ENCODE measurements around the gene CUL2.
A peak's percentile ranks its signal among the peaks of the same experiment; 100 is the strongest.

CUL2 gene

DNA sequence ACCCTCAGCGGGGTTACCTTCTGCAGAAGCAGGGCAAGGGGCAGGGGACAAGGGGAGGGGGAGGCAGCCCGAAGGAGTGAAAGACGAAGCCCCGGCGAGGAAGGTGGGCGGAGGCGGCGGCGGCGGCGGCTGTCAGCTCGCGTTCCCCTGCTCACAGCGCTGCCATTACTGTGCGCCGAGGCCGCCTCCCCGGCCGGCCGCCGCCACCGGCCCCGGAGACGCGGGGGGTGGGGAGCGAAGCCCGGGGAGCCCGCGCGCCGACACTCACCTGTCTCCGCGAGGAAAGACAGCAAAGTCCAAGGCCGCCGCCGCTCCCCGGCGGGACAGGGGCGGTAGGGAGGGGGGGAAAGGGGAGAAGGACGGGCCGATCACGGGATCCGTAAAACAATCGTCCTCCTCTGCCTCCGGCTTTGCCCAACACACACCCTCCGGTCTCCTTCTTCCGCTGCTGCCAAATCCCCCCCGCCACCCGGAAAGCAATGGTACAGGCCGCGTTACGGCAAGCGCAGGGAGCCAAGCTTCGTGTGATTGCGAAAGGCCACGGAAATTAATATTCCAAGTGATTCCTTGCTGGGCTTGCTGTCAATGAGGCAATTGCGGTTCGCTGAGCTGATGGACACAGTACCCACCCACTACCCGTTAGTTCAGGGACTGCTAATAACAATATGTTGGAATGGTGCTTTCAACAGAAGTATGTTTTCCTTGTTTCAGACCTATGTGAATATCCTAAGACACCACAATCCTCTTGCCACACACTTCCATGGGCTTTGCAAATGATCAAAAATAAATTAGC lies at the start of gene CUL2:
Gene CUL2, minus strand, starts transcription at position 180 of the 793 bp plus-strand sequence. CDS start 19,024 bp downstream, outside the sequence.
- no peak for FAIRE-seq
- peak; percentile 93 for DNase-seq (ENCODE audit: low spot score)

DNA sequence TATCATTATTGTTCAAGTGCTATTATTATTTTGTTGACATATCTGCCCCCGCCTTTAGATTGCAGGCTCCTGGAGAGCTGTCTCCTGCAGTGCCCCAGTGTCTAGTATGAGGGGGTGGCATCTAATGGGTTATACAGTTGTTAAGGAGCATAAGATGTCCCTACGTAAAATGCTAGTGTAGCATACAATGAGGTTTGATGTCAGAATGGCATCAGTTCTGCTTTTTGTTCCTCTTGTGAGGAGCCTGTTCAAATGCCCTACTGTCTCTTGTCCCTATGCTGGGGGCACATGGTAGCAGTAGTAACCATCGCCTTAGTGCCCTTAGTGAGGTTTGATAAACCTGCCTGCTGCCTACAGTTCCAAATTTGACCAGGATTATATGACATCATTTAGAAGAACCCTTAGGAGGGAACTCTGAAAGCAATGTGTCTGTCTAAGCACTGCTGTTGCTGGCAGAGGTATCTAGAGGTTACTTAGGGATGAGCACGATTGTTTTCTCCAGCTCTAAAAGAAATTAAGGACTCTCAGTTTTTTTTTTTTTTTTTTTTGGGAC lies 46.2 kb upstream of the CUL2 start:
- FAIRE-seq (no peak), DNase-seq (ENCODE audit: low spot score) (no peak)

DNA sequence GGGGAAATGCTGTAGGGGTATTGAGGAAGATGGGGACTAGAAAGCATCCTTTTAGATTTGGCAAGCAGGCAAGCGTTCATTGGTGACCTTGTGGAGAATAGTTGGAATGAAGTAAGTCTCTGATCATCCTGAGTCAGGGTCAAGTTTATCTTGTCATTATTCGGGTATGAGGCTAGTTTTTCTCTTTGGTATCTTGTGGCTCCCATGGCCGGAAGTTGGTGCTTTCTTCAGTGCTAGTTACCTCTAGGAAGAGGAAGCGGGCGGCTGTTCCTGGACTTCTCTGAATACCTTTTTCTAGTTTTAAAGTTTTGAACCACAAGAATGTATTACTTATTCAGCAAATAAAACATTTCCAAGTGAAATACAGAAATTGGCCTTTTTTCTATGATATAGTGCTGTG lies 45.7 kb upstream of the CUL2 start:
- DNase-seq (ENCODE audit: low spot score) (no peak), FAIRE-seq (no peak)

DNA sequence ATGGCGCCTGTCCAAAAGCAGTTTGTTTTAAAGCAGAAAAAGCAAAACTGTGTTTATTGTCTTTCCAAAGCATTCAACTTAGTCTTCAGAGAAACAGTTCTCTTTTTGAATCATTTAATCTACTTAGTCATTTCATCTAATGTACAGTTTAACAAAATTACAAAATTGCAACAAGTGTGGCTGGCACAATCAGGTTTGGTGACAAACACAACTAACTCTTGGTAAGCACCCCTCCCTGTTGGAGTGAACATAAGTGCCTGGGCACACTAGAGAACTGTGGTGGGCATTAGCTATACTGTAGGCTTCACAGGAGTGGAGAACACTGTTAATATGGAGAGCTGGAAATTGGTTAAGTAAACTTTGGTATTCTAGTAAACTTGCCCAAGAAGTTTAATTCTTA lies 43.4 kb upstream of the CUL2 start:
- FAIRE-seq (no peak), DNase-seq (ENCODE audit: low spot score) (no peak)

DNA sequence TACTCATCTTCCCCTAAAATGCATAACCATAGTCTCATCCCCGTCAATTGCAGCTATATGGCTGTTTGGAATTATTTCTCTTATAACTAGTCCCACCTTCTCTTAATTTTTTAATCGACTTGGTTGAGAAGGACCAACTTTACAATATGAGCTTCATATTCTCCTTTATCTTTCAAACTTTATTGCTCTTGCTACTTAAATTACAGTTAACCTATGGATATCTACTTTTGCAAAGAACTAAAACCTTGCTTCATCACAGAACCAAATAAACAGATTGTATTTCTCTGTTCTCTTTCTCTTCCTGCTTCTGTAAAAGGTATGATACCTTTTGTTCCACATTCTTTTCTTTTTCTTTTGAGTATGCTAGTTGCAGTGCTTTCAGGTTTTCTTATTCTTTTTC lies 42.6 kb upstream of the CUL2 start:
- no peak for FAIRE-seq

DNA sequence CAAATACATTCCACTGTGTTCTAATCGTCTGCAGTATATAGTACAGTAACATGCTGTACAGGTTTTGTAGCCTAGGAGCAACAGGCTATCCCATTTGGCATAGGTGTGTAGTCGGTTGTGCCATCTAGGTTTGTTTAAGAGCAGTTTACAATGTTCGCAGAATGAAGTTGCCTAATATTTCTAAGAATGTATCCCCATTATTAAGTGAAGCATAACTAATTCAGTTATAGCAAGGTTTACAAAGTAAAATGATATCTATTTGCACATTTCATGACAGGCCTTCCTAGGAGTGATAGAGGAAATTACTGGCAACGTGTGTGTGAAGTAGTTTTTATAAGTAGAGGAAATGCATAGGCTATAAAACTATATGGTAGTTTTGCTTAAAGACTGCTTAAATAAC lies 40.5 kb upstream of the CUL2 start:
- DNase-seq (ENCODE audit: low spot score) = no peak
- FAIRE-seq = no peak

More for the DNA sequence above, 42.6 kb upstream of the CUL2 start:
- DNase-seq (ENCODE audit: low spot score) = no peak

DNA sequence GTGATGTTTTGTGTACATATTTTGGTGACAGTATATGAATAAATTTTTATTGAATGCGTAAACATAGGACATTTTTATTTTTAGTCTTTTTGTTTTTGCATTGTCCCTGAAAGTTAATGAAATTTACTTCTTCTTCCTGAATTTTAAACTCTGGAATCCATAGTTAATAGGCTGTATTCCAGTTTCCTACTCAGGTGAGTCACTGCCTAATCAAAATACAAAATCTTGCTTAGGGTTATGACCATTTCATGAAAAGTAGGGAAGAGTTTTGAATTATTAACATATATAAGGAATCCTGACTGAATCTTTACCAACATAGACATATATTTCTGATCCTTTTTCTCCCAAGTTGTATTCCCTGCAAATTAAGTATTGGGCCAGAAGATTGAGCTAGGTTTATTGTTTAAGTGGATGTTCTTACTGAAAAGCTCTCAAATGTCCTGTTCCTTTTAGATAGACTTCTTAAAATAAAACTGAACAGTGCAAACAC lies 39.1 kb upstream of the CUL2 start:
- DNase-seq (ENCODE audit: low spot score) (no peak), FAIRE-seq (no peak)

DNA sequence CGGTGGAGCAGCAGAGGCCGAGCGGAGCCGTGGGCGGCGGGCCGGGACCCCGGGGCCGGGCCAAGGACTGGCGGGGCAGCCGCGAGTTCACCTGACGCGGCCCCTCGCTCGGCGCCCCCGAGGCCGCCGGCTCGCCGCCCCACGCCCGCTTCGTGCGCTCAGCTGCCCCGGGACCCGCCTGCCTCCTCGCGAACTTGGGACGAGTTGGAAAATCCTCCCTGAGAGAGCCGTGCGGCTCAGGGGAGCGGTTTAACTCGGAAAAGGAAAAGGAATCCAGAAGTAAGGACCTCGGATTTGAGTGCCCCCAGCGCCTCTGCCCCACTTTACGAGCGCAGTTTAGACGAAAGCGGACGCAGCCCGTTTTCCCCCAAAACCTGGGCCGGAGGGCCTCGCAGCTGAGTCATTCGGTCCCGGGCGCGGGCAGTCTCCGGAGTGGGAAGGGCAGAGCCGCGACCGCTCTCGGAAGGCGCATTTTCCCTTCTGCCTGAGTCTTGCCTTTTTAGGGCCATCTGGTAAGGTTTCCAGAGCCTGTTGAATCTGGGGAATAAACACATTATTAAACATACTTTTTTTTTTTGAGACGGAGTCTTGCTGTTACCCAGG lies 37.2 kb upstream of the CUL2 start:
- peak; percentile 52 for DNase-seq (ENCODE audit: low spot score)
- FAIRE-seq = no peak

DNA sequence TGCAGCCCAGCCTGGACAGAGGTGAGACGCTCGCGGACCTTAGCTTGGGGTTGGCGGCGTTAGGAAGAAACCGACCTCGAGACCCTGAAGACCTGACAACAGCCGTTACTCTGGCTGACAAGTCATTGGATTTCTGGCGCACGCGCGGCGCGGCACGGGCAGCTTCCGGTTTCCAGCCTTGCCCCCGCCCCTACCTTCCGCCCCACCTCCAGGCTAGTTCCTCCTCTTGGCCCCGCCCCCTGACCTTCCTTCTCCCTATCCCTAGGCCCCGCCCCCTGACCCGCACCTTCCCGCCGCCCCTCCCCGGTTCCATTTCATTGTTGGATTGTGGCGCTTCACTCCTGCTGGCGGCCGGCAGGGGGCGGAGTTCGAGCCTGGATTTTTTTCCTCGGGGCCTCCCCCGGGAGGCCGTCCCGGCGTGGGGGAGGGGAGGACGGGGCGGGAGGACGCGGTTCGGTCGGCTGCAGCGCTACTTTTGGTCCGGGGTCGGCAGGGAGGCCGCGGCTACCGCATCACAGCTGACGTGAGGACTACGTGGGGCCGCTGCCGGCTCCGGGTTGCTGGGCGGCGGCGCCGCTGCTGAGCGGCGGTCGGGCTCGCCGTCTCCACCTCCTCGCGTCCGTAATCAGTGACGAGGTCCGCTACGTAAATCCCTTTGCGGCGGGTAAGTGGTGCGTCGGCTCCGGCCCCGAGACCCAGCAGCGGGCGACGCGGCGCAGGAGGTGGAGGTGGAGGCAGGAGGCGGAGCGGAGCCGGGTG lies 36.6 kb upstream of the CUL2 start, which contains the start of gene CREM:
Gene CREM, plus strand, starts transcription at position 317 of the 759 bp plus-strand sequence. CDS start 10,990 bp downstream, outside the sequence.
- FAIRE-seq (peak; percentile 92), DNase-seq (ENCODE audit: low spot score) (peak; percentile 97)

DNA sequence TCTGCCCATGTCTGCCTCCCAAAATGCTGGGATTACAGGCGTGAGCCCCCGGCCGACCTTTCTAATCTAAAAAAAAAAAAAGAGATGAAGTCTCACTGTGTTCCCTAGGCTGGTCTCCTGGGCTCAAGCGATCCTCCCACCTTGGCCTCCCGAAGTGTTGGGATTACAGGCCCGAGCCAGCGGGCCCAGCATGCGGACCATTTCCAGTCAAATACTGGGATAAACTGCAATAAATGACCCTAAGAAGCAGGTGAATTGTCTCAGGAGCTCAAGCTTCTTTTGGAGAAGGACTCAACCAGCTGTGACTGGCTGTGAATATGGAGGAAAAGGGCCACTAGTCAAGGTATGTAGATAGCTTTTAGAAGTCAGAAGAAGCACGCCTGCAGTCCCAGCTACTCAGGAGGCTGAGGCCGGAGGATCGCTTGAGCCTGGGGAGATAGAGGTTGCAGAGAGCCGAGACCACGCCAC lies 36.0 kb upstream of the CUL2 start:
- FAIRE-seq (no peak), DNase-seq (ENCODE audit: low spot score) (peak; percentile 9)

DNA sequence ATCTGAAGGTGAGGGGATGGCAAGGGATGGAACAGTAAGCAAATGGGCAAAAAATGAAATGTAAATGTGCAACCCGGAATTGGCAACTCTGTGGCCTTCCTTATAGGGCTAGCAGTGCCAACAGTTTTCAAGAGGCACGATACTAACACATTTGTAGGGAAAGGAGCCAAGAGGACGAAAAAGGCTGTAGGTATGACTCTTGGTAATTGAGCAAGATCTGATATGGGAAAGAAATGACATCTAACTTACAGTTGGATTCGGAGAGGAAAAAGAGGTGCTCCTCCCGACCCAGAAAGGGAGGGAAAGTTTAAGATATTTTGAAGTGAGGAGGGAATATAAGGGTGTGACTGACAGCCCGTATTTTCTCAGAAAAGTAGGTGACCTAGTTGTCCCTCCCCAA lies 34.4 kb upstream of the CUL2 start:
- FAIRE-seq (no peak), DNase-seq (ENCODE audit: low spot score) (no peak)

DNA sequence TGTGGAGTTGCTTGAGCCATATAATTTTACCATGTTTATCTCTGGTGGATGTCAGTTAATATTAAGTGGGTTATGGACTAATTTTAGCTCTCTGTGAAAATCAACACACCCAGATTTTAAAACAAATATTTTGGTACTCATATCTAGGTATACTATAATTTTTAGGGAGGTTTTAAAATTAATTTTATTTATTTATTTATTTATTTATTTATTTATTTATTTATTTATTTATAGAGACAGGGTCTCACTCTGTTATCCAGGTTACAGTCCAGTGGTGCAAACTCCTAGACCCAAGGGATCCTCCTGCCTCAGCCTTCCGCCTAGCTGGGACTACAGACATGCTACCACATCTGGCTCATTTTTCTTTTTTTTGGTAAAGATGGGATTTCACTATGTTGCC lies 29.2 kb upstream of the CUL2 start:
- FAIRE-seq = no peak

DNA sequence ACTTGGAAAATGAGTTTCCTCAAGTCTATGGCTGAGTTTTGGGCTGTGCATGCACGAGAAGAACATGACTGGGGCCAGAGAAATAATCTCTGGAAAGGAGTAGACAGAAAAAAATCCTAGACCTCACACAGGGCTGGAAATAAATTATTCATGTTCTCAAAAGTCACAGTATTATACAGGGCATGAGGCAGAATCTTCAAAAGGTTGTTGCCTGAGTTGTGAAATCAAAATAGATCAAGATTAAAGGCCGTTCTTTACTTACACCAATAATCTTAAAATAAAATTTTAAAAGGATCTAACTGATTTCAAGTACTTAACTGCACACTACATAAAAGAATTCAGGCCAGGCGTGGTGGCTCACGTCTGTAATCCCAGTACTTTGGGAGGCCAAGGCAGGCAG lies 22.4 kb upstream of the CUL2 start:
- no peak for DNase-seq (ENCODE audit: low spot score)
- FAIRE-seq = no peak

More for the DNA sequence above, 29.2 kb upstream of the CUL2 start:
- DNase-seq (ENCODE audit: low spot score) = no peak

DNA sequence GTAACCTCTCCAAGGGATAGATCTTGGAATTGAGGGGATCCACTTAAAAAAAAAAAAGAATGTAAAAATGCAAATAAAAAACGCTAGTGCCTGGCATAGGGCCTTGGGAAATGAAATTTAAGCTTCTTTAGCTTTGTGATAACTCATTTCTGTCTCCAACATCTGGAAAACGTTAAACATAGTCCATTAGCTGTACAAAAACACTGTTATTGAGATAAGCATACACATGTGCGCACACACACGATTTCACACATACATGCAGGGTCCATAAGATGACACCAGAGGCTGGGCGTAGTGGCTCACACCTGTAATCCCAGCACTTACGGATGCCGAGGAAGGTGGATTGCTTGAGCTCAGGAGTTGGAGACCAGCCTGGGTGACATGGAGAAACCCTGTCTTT lies 13.7 kb upstream of the CUL2 start:
- no peak for DNase-seq (ENCODE audit: low spot score)
- FAIRE-seq = no peak

DNA sequence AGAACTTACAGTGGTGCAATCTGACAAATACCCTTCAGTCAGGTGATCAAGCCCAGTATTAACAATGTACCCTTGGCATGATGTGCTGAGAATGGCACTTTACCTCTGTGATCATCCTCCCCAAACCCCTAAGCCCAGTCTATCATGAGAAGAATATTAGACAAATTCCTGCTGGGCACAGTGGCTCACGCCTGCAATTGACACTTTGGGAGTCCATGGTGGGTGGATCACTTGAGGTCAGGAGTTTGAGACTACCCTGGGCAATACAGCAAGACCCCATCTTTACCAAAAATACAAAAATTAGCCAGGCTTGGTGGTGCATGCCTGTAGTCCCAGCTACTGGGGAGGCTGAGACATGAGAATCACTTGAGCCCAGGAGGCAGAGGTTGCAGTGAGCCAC lies 7.4 kb upstream of the CUL2 start:
- FAIRE-seq (no peak), DNase-seq (ENCODE audit: low spot score) (no peak)

DNA sequence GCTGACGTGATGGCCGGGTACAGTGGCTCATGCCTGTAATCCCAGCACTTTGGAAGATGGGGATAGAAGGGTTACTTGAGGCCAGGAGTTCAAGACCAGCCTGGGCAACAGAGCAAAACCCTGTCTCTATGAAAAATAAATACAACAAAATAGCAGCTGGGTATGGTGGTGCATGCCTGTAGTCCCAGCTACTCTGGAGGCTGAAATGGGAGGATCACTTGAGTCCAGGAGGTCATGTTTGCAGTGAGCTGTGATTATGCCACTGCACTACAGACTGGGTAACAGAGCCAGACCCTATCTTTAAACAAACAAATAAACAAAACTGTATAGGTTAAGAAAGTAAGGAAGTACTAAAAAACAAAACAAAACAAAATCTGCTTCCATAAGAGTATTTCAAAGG lies 6.2 kb upstream of the CUL2 start:
- FAIRE-seq = no peak
- DNase-seq (ENCODE audit: low spot score) = no peak

DNA sequence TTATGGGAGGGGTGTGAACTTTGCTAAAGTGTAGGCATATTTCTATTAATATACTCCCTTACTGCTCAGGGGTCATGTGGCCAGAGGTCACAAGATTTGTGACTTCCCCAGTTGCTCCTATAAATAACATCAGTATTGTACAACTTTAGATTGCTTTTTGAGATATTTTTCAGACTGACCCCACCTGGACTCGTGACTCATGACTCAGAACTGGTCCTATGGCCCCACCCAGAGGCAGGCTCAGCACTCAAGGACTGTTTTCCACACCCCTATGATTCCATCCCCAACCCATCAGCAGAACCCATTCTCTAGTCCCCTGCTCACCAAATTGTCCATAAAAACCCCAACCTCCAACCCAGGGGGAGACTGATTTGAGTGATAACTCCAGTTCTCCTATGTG lies 2.7 kb upstream of the CUL2 start:
- no peak for DNase-seq (ENCODE audit: low spot score)

DNA sequence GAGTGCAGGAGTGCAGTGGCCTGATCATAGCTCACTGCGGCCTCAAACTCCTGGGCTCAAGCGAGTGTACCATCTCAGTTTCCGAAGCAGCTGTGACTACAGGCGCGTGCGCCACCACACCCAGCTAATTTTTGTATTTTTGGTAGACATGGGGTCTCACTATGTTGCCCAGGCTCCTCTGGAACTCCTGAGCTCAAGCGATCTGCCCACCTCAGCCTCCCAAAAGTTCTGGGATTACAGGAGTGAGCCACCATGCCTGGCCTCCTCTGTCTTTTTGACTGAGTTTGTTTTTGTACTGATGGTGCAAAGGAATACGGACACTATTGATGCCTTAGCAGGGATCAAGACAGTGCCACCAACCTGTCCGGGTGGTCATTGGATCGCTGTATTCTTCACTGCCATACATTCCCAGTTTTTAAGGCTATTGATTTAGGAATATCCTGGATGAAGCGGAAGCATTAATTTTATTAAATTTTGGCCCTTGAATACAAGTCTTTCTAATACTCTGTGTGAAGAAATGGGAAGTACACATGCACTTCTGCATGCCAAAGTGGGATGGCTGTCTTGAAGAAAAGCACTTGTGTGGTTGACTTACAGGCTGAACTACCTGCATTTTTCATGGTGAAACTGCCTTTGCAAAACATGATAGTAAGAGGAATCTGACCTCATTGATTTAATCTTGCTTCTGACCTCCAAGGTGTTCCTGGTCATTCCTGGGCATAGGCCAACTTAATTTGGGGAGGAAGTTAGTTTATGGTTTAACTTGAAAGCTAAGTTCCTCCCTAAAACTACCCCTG lies 2.1 kb upstream of the CUL2 start:
- FAIRE-seq (no peak), DNase-seq (ENCODE audit: low spot score) (no peak)

More for the DNA sequence above, 2.7 kb upstream of the CUL2 start:
- FAIRE-seq = no peak

DNA sequence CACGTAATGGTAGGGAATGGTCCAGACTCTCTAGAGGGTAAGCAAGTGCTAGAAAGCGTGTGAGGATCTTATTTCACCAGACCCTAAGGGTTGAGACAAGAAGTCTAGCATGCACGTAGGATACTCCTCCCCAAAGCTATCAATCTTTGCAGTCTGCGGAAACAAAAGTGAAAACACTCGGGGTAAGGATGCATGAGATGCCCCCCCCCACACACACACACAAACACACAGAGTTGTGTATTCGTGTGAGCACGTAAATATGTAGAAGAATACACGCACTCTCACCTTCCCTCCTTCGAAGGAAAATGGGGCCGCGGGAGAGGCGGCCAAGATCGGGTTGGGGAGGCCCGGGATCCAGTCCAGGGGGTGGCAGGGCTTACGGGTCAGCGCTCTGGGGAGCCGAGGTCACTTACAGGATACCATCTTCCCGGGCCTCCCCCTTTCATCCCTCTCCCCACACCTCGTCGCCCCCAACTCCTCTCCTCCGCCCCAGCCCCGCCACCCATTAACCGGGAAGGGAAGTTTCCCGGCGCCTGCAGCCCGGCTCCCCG lies 455 bp downstream of the CUL2 start:
- DNase-seq (ENCODE audit: low spot score) (no peak), FAIRE-seq (no peak)

DNA sequence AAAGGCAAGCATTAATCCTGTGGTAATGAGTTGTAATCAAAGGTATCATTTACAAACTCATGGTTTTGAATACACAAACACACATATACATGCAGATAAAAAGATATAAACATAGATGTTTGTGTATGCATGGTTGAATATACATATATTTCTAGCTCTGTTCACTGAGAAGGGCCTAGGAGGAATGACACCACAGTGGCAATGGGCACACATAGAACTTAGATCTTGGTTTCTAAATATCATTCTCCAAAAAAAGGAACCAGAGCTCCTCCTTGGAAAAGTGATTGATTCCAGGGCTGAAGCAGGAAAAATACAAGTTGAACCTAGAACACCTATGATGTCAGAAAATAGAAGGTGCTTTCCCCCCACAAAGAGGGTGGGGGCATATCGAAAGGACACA lies 6.9 kb downstream of the CUL2 start:
- DNase-seq (ENCODE audit: low spot score) (no peak), FAIRE-seq (no peak)

Data from urothelium cell line (cell line).